ENCODE measurements around the gene CEP63. TPM values are rescaled to one million over a fixed set of nuclear protein-coding genes. Genes with fewer than 3 reads are reported as not detected.

CEP63 gene
- total and polyA plus RNA-seq, 2 experiments from 2014 or later: 15.1 to 53.9 TPM

- Mint-ChIP-seq H3K27ac (no peak overlapping the region), H3K4me3 (no peak overlapping the region), H3K9me3 (no peaks in the 10 kb centered on the region), H3K4me1 (peaks cover 9% of the 10 kb centered on the region), H3K36me3 (ENCODE audit: low read depth) (no peaks in the 10 kb centered on the region), H3K27me3 (ENCODE audit: insufficient read depth, low read depth, poor library complexity) (peaks cover 11% of the 10 kb centered on the region)
- H3K36me3 ChIP-seq (ENCODE audit: insufficient read depth): no peaks in the 10 kb centered on the region
- H3F3A ChIP-seq (replicated peaks; ENCODE audit: low read depth): no peaks in the 10 kb centered on the region
- no peak for DNase-seq (ENCODE audit: low spot score)
- H3K27ac ChIP-seq (ENCODE audit: low read depth): no peak overlapping the region
- H3K9me2 ChIP-seq (ENCODE audit: insufficient read depth): no peaks in the 10 kb centered on the region
- H3K4me2 ChIP-seq: no peak overlapping the region
- H2AFZ ChIP-seq: no peak overlapping the region
- no peaks in the 10 kb centered on the region for H3K27me3 ChIP-seq (ENCODE audit: insufficient read depth)
- ATAC-seq: no peak
- TF ChIP-seq ZNF462 (CRISPR knock-in tag; IDR thresholded peaks at IDR 0.05) (no peak), STAT1 (IDR thresholded peaks at IDR 0.05; ENCODE audit: unreplicated experiment) (no peak), ZNF331 (CRISPR knock-in tag; IDR thresholded peaks at IDR 0.05; ENCODE audit: low read depth) (no peak), ZNF114 (CRISPR knock-in tag; IDR thresholded peaks at IDR 0.05) (no peak), NANOG (IDR thresholded peaks at IDR 0.05; ENCODE audit: borderline replicate concordance) (no peak), EZH2phosphoT487 (IDR thresholded peaks at IDR 0.05; ENCODE audit: unreplicated experiment) (no peak), EZH2 (IDR thresholded peaks at IDR 0.05; ENCODE audit: low read depth, unreplicated experiment) (no peak), POLR2AphosphoS5 (IDR thresholded peaks at IDR 0.05; ENCODE audit: low read depth) (no peak), JUNB (IDR thresholded peaks at IDR 0.05; ENCODE audit: unreplicated experiment) (no peak), REST (IDR thresholded peaks at IDR 0.05; ENCODE audit: unreplicated experiment) (no peak), CREB1 (CRISPR knock-in tag; IDR thresholded peaks at IDR 0.05; ENCODE audit: low read depth) (no peak)
- TF ChIP-seq, protein P1, sequence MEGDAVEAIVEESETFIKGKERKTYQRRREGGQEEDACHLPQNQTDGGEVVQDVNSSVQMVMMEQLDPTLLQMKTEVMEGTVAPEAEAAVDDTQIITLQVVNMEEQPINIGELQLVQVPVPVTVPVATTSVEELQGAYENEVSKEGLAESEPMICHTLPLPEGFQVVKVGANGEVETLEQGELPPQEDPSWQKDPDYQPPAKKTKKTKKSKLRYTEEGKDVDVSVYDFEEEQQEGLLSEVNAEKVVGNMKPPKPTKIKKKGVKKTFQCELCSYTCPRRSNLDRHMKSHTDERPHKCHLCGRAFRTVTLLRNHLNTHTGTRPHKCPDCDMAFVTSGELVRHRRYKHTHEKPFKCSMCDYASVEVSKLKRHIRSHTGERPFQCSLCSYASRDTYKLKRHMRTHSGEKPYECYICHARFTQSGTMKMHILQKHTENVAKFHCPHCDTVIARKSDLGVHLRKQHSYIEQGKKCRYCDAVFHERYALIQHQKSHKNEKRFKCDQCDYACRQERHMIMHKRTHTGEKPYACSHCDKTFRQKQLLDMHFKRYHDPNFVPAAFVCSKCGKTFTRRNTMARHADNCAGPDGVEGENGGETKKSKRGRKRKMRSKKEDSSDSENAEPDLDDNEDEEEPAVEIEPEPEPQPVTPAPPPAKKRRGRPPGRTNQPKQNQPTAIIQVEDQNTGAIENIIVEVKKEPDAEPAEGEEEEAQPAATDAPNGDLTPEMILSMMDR (conservative IDR thresholded peaks at IDR 0.05; ENCODE audit: low read depth in 2 of 2): no peak
- TF ChIP-seq, protein P2, sequence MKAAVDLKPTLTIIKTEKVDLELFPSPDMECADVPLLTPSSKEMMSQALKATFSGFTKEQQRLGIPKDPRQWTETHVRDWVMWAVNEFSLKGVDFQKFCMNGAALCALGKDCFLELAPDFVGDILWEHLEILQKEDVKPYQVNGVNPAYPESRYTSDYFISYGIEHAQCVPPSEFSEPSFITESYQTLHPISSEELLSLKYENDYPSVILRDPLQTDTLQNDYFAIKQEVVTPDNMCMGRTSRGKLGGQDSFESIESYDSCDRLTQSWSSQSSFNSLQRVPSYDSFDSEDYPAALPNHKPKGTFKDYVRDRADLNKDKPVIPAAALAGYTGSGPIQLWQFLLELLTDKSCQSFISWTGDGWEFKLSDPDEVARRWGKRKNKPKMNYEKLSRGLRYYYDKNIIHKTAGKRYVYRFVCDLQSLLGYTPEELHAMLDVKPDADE (IDR thresholded peaks at IDR 0.05): no peak
- no peaks in the 10 kb centered on the region for H3K4me1 ChIP-seq (ENCODE audit: insufficient read depth)
- H4K20me1 ChIP-seq (replicated peaks; ENCODE audit: insufficient read depth): no peaks in the 10 kb centered on the region
- no peaks in the 10 kb centered on the region for H3K79me2 ChIP-seq (replicated peaks; ENCODE audit: insufficient read depth)
- H3K4me3 ChIP-seq: no peak overlapping the region
Observed at GRCh38 chr3:134619884-134620445, 134.1 kb downstream of the CEP63 start.
